Stimulated activated CD4-positive, alpha-beta T cell treated with anti-CD3 and anti-CD28 coated beads, Interleukin-4, amount 100 ng/mL, for 4 hours (primary cell): ENCODE results near the gene PCDHGA3.
"Not testable (repeated sequence)": the region's sequence is repeated elsewhere in the genome, so short reads cannot be mapped to it uniquely, and the experiment has no call there.

Experiments
- DNase-seq, 2 experiments: peaks; one replicate each; pipeline ENCODE4 v3.0.0-alpha.2; 2020

Gene PCDHGA3

DNA sequence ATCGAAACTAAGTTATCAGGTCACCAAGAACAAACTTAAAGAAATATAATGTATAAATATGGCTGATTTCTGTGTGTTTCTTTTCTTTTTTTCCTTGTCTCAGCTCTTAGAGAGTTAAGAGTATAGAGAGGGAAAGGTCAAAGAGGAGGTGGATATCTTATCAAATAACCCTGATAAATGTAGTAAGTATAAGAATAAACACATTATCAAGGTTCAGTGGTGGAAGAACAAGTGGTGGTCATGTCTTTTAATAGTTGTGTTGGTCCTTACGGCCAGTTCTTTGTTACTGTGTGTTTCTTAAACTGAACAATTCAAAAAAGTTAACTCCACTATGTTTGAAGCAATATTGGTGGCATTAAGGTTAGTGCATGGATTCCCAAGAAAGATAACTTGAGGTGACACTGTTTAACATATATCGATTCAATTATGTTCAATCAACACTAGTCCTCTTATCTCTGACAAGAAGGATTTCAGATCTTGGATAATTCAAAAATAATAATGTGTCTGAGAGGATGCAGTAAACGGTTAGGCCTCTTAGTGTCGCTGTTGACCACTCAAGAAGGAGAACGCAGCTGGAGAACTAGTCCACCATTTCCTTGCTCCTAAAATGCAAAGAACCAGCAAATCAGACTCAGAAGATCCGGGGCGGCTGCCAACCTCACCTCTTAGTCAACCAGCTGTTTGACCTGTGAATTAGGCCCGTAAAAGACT, at the start of gene PCDHGA3:
TSS of gene PCDHGA3 (plus strand) at position 588 of the 711 bp plus-strand sequence. CDS start 205 bp downstream, outside the sequence.
- no peak for DNase-seq

DNA sequence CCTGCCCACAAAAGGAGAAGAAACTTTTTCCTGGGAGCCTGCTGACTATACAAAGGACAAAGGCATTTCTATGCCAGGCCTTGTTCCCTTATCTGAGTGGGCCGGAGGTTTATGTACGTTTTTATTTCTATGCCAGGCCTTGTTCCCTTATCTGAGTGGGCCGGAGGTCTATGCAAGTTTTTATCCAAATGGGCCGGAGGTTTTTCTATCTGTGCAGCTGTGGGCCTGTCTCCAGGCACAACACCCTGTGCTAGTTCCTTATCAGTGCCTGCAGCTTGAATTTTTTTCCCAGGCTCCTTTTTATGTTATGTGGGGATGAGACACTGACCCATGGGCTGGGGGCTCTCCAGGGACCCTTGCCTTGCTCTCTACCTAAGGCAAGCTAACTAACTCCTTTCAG, 45.3 kb upstream of the PCDHGA3 start:
- no peak for DNase-seq

DNA sequence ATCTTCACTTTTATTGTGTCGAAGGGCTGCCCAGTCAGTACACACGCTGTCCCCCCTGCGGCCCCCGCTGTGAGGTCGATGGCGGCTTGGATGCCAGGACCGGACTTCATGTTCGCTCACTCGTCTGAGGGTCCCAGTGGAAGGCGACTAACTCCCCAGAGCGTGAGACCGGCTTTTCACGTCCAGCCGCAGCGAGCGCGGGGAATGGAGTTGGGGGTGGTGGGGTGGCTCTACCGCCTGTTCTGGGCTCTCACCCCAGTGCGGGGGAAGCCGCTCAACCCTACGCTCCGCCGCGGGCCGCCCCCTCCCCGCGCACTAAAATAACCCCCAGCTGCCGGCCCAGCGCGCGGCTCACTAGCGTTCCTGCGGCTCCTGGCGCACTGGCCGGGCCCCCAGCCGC, 39.9 kb upstream of the PCDHGA3 start, which contains the start of gene SLC25A2:
TSS of gene SLC25A2 (minus strand) at position 294 of the 400 bp plus-strand sequence. CDS start at position 110, 184 bp downstream.
- DNase-seq, result no peak

DNA sequence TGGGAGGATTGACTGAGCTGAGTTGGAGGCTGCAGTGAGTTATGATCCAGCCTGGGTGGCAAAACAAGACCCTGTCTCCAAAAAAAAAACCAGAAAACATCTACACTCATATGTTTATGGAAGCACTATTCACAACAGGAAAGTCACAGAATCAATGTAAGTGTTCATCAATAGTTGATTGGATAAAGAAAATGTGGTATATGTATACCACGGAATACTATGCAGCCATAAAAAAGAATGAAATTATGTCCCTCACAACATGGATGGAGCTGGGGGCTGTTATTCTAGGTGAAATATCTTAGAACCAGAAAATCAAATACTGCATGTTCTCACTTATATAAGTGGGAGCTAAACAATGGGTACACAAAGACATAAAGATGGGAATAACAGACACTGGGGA, 37.0 kb upstream of the PCDHGA3 start:
- DNase-seq, result no peak

DNA sequence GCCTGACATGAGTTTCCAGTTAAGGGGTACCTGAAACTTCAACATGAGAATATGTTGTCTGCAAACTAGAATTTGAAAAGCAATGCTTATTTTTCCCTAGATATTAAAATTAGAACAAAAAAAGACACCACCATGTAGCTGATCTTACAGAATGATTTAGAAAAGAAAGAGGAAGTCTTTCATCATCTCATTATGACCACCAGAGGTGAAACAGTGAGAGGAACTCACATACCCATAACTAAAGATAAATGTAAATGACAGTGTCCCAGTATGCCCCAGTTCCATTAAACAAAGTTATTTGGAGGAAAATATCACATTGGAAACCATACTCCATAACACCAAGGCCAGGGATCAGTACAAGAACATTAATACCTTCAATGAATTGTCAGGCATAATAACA, 29.9 kb upstream of the PCDHGA3 start:
- DNase-seq, result no peak

DNA sequence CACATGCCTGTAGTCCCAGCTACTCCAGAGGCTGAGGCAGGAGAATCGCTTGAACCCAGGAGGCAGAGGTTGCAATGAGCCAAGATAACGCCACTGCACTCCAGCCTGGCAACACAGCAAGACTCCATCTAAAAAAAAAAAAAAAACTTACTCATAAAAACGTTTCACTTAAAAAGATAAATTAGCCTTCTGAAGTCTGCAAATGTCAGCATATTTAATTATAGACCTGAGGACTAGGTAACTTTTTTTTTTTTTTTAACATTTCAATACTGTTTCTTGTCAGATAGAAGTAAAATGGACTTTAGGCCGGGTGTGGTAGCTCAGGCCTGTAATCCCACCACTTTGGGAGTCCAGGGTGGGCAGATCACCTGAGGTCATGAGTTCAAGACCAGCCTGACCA, 26.7 kb upstream of the PCDHGA3 start:
- not testable (repeated sequence) for DNase-seq

DNA sequence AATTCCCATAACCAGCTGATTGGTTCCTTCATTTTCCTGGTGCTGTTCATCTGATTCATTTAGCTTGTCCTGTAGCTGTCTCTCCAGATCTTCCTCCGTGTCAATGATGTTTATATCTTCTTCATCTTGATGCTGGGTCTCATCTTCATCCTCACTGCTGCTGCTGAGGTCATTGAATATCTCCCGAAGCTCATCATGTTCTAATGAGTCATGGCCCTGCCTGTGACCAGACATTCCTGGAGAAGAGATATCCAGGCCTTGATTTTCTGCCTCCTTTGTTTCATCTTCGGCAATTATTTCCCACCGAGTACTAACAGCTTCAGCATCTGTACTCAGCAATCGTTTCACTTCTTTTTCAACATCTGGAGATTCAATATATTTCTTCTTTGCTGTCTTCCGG, 24.4 kb upstream of the PCDHGA3 start:
- no peak for DNase-seq

DNA sequence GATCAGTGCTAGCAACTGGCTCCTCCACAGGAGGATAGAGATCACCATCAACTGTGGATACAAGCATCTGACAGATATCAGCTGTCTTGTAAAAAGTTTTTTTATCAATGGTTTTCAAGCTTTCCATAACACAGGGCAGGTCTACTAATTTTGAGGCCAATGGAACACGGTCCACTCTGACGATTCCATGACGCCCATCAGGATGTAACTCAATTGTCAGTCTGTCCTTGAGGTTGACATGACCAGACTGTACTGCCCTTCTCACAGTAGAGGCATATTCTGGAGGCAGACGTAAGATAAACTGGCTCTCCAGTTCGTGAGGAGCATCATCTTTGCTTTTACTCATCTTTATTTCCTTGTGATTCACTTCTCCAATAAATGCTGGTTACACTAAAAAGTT, 23.9 kb upstream of the PCDHGA3 start:
- DNase-seq, result no peak

DNA sequence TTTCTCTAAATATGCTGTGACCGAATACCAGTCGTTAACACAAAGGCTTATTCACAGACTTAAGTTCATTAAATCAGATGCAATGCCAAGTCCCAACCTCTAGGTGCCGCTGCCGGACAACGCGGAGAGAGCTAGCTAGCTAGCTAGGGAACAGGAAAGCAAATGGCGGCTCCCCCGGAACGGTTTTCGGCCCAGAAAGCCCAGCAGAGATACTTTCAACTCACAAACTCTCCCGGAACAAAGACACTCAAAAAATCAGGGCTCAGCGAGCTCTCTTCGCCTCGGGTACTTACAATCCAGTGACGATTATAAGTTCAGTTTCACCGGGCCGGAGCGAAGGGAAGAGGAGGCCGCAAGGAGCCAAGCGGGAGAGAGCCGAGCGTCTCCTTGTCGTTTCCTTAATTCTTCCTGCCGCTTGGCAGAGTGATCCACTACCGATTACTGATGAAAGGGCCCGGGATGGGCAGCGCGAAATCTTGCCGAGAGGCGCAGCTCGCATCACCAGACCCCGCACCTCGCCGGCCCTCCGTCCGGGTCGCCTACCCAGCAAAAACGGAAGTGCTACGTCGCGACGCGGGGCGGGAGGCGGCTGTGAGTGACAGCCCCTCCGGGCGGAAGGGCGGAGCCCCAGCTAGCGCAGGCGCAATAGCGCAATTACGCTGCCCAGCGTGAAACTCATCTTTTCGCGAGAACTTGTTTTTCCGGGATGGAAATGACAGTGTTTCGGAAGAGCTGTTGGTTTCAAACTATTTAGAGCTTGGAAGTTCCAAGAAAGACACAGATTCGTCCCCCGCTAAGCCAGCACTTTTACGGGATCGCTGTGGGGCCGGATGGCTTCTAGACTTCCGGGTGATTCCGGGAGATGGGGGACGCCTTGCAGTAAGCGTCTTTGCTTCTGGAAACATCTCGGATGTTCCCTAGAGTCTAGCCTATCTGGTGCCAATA, 23.1 kb upstream of the PCDHGA3 start, which contains the start of gene TAF7:
TSS of gene TAF7 (minus strand) at position 560 of the 945 bp plus-strand sequence. CDS start 740 bp downstream, outside the sequence.
- DNase-seq, result peak; percentile 90 to 92

DNA sequence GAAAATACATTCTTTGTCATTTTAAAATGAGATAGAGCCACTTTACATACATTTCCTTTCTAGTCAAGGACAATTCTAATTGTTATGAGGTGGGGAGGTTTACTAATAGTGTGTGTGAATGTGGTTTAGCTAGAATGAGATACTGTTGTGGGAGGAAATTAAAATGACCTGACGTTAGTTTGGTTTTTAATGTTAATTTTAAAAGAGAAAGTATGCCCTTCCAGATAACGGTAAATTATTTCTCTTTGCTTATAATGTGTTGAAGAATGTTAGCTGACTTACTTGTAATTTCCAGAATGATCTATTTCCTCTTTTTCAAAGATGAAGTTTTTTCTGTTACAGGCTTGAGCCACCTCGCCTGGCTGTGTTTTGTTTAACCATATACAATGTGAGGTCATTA, 21.4 kb upstream of the PCDHGA3 start:
- DNase-seq, result no peak

DNA sequence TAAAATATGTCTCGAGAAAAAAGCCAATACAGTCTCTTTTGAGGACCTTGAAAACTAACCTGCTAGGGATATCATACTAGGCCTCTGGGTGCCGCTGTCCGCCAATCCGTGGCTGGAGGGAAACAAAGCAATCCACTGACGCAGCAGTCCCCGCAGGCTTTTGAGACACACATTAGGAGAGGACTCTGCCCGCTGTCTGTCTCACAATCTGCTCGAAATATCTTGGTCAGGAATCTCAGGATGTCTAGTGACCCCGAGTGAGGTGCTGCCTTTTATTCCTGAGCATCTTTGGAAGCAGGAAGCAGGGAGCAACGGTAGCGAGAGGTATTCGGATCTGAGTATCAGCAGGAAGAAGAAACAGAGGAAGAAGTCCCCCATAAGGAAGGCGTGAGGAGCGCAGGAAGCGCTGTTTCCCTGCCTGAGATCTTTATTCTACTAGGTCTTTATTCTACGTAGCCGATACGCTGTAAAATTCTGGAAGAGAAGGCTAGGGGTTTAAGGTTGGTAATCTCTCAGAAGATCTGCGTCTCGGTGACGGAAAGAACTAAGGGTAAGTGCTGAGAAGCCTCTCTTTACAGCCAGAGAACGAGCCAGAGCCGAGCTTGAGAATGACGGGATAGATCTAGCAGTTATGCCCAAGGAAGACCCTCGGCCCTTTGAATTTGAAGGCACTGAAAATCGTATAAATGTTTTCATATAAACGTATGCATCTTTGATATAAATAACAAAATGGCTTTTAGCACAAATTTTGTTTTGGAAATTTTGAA, 17.4 kb upstream of the PCDHGA3 start:
- DNase-seq, result peak; percentile 62 to 65

DNA sequence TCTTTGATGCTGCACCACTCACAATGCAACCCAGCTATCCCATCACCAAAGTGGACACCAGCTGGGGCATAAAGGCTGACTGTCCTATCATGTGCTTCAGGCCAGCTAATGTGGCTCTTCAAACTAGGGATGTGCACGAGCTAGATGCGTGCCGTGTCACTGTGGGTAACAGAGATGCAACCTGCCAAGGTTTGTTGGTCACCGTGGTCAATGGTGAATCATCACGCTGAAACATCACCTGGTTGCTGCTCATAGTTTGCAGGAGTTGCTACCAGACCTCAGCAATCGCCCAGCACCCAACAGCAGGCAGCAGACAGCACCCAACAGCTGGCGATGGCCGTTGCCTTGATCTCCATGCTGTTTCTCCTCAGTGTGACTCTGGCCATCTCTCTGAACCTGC, 15.4 kb upstream of the PCDHGA3 start:
- DNase-seq, result no peak

DNA sequence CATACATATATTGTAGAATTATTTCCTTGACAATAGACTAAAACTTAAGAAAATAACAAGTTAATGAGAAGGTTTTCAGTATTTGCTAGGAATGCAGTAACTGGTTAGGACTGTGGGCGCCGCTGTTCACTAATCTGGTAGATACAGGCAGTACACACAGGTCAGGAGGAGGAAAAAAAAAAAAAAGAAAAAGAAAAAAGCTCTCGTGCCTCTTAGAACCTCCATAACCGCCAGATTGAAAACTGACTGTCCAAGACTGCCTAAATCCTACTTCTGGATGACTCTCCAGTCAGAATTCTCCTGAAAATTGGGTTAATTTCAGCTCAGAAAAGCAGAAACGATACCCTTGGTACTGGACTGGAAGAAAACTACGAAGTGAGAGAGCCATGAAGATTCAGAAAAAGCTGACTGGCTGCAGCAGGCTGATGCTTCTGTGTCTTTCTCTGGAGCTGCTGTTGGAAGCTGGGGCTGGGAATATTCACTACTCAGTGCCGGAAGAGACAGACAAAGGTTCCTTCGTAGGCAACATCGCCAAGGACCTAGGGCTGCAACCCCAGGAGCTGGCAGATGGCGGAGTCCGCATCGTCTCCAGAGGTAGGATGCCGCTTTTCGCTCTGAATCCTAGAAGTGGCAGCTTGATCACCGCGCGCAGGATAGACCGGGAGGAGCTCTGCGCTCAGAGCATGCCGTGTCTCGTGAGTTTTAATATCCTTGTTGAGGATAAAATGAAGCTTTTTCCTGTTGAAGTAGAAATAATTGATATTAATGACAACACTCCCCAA, 13.1 kb upstream of the PCDHGA3 start, which contains the start of gene PCDHGA1:
TSS of gene PCDHGA1 (plus strand) at position 216 of the 782 bp plus-strand sequence.
- peak in 1 of 2 experiments; percentile 4 for DNase-seq

DNA sequence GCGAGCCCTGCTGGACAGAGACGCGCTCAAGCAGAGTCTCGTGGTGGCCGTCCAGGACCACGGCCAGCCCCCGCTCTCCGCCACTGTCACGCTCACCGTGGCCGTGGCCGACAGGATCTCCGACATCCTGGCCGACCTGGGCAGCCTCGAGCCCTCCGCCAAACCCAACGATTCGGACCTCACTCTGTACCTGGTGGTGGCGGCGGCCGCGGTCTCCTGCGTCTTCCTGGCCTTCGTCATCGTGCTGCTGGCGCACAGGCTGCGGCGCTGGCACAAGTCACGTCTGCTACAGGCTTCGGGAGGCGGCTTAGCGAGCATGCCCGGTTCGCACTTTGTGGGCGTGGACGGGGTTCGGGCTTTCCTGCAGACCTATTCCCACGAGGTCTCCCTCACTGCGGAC, 11.1 kb upstream of the PCDHGA3 start:
- DNase-seq, result not testable (repeated sequence)

DNA sequence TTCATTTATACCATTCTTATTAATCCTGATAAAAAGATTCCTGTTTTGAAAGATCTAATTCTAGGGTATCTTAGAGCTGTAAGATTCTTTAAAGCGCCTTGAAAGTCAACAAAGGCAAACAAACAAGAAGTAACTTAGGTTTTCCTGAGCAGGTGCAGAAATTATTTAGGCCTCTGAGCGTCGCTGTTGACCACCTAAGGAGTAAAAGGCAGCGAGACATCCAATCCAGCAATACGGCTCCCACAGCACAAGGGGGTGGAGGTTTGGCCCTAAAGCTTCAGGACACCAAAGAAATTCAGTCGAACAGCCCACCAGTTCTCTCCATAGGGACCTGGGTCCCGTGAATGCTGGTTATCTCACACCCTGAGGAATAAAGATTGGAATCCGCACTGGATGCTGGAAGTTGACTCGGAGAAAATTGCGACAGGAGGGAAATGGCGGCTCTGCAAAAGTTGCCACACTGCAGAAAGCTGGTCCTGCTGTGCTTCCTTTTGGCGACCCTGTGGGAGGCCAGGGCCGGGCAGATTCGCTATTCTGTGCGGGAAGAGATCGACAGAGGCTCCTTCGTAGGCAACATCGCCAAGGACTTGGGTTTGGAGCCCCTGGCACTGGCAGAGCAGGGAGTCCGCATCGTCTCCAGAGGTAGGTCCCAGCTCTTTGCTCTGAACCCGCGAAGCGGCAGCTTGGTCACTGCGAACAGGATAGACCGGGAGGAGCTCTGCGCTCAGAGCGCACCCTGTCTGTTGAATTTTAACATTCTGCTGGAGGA, 4.9 kb upstream of the PCDHGA3 start, which contains the start of gene PCDHGA2:
TSS of gene PCDHGA2 (plus strand) at position 223 of the 769 bp plus-strand sequence.
- DNase-seq, result no peak

DNA sequence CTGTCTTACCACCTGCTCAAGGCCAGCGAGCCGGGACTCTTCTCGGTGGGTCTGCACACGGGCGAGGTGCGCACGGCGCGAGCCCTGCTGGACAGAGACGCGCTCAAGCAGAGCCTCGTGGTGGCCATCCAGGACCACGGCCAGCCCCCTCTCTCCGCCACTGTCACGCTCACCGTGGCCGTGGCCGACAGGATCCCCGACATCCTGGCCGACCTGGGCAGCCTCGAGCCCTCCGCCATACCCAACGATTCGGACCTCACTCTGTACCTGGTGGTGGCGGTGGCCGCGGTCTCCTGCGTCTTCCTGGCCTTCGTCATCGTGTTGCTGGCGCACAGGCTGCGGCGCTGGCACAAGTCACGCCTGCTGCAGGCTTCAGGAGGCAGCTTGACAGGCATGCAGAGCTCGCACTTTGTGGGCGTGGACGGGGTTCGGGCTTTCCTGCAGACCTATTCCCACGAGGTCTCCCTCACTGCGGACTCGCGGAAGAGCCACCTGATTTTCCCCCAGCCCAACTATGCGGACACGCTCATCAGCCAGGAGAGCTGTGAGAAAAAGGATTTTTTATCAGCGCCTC, 2.8 kb upstream of the PCDHGA3 start:
- not testable (repeated sequence) for DNase-seq

DNA sequence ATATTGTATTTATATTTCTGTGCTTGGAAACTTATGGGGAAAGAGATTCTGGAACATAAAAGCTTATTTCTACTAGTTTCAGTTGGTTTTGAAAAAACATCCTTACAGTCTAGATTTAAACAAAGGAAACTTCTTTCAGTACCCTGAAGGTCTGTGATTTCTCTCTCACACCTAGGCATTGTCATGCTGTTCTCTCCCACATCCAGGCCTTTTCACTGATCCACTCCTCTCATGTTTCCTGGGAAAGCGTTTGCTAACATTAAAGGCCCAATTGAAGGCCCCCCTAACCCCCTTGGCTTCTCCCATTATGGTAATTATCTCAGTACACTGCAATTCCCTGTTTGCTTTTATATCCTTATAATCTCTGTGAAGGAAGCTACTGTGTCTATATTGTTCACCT, 856 bp upstream of the PCDHGA3 start:
- DNase-seq, result no peak

DNA sequence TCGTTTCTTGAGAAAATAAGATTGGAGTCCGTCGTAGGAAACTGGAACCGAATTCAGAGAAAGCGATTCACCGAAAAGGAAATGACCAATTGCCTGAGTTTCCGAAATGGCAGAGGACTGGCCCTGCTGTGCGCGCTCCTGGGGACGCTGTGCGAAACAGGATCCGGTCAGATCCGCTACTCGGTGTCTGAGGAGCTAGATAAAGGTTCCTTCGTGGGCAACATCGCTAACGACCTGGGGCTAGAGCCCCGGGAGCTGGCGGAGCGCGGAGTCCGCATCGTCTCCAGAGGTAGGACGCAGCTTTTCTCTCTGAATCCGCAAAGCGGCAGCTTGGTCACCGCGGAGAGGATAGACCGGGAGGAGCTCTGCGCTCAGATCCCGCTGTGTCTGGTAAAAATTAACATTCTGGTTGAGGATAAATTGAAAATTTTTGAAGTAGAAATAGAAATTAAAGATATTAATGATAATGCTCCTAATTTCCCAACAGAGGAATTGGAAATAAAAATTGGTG, 379 bp downstream of the PCDHGA3 start:
- no peak for DNase-seq

DNA sequence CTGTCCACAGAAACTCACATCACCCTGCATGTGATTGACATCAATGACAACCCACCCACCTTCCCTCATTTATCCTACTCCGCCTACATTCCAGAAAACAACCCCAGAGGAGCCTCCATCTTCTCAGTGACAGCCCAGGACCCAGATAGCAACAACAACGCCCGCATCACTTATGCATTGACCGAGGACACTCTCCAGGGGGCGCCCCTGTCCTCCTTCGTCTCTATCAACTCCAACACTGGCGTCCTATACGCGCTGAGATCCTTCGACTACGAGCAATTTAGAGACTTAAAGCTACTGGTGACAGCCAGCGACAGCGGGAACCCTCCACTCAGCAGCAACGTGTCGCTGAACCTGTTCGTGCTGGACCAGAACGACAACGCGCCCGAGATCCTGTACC, 1.7 kb downstream of the PCDHGA3 start:
- no peak for DNase-seq

DNA sequence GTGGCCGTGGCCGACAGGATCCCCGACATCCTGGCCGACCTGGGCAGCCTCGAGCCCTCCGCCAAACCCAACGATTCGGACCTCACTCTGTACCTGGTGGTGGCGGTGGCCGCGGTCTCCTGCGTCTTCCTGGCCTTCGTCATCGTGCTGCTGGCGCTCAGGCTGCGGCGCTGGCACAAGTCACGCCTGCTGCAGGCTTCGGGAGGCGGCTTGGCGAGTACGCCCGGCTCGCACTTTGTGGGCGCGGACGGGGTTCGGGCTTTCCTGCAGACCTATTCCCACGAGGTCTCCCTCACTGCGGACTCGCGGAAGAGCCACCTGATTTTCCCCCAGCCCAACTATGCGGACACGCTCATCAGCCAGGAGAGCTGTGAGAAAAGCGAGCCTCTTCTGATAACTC, 2.4 kb downstream of the PCDHGA3 start:
- not testable (repeated sequence) for DNase-seq
